ENCODE data around the gene FBXL5.
A peak's percentile ranks its signal among the peaks of the same experiment; 100 is the strongest.

Gene FBXL5

DNA sequence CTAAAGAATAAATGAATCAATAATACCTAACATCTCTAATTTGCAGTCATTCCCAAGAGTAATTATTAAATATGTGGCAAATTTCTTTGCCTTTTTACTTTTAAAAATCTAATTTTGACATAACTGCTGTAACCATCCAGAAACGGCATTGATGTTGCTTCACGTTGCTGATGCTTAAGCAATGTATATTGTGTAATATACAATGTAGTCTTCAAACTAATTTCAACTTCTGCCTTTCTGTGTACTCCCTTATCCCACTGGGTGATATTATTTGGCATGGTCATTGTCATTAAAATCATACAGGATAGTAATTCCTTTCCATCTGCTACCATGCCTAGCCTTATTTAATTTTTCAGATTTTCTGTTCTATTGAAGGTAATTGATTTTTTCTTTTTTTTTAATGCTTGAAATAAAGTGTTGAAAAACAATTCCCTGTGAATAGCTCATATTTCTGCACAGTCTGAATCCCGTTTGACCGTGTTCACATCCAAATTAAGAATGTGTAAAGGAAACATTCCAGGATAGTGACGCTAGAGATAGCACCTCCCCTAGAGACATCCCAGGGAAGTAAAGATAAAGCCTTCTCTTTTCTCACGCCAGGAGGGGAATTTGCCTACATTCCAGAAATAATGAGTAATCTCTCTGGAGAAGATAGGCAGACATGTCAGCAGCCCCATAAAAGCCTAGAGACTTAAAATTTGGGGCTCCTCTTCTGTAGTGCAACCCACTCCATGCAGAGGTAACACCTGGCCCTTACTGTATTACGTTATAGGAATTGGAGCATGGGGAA lies 35.1 kb upstream of the FBXL5 start:
- no peak overlapping the region for H3K4me3 ChIP-seq (ENCODE audit: low read depth in 1 of 2, low read length in 2 of 2)
- no peaks in the 10 kb centered on the region for H3K27me3 ChIP-seq (ENCODE audit: control insufficient read depth in 1 of 2, insufficient read depth in 2 of 2, low read length in 2 of 2)
- no peak overlapping the region for H3K9ac ChIP-seq (ENCODE audit: low read depth in 1 of 2, low read length in 2 of 2)
- no peak overlapping the region for H3K27ac ChIP-seq (ENCODE audit: low read depth, low read length)
- H3K4me1 ChIP-seq (ENCODE audit: control insufficient read depth in 1 of 2, insufficient read depth in 2 of 2, low read length in 2 of 2), result no peaks in the 10 kb centered on the region
- H3K9me3 ChIP-seq (ENCODE audit: control insufficient read depth in 1 of 2, low read length in 2 of 2), result no peaks in the 10 kb centered on the region
- peaks cover 7 to 17% of the 10 kb centered on the region in 2 donors for H3K36me3 ChIP-seq (ENCODE audit: control insufficient read depth in 1 of 2, insufficient read depth in 2 of 2, low read length in 2 of 2)

GRCh38 chr4:15689540-15689939 lies 34.4 kb upstream of the FBXL5 start:
- no peaks in the 10 kb centered on the region for H3K27me3 ChIP-seq (ENCODE audit: control insufficient read depth in 1 of 2, insufficient read depth in 2 of 2, low read length in 2 of 2)
- H3K36me3 ChIP-seq (ENCODE audit: control insufficient read depth in 1 of 2, insufficient read depth in 2 of 2, low read length in 2 of 2), result peaks cover 7 to 17% of the 10 kb centered on the region in 2 donors
- H3K4me3 ChIP-seq (ENCODE audit: low read depth in 1 of 2, low read length in 2 of 2), result no peak overlapping the region
- H3K4me1 ChIP-seq (ENCODE audit: control insufficient read depth in 1 of 2, insufficient read depth in 2 of 2, low read length in 2 of 2), result no peaks in the 10 kb centered on the region
- H3K9ac ChIP-seq (ENCODE audit: low read depth in 1 of 2, low read length in 2 of 2), result no peak overlapping the region
- H3K27ac ChIP-seq (ENCODE audit: low read depth, low read length), result no peak overlapping the region
- no peaks in the 10 kb centered on the region for H3K9me3 ChIP-seq (ENCODE audit: control insufficient read depth in 1 of 2, low read length in 2 of 2)

GRCh38 chr4:15688051-15688450 lies 32.9 kb upstream of the FBXL5 start:
- H3K27ac ChIP-seq (ENCODE audit: low read depth, low read length), result no peak overlapping the region
- H3K27me3 ChIP-seq (ENCODE audit: control insufficient read depth in 1 of 2, insufficient read depth in 2 of 2, low read length in 2 of 2), result no peaks in the 10 kb centered on the region
- H3K36me3 ChIP-seq (ENCODE audit: control insufficient read depth in 1 of 2, insufficient read depth in 2 of 2, low read length in 2 of 2), result peaks cover 7 to 17% of the 10 kb centered on the region in 2 donors
- H3K9ac ChIP-seq (ENCODE audit: low read depth in 1 of 2, low read length in 2 of 2), result no peak overlapping the region
- H3K4me3 ChIP-seq (ENCODE audit: low read depth in 1 of 2, low read length in 2 of 2), result no peak overlapping the region
- H3K9me3 ChIP-seq (ENCODE audit: control insufficient read depth in 1 of 2, low read length in 2 of 2), result no peaks in the 10 kb centered on the region
- peaks cover 1 to 9% of the 10 kb centered on the region in 2 donors for H3K4me1 ChIP-seq (ENCODE audit: control insufficient read depth in 1 of 2, insufficient read depth in 2 of 2, low read length in 2 of 2)

DNA sequence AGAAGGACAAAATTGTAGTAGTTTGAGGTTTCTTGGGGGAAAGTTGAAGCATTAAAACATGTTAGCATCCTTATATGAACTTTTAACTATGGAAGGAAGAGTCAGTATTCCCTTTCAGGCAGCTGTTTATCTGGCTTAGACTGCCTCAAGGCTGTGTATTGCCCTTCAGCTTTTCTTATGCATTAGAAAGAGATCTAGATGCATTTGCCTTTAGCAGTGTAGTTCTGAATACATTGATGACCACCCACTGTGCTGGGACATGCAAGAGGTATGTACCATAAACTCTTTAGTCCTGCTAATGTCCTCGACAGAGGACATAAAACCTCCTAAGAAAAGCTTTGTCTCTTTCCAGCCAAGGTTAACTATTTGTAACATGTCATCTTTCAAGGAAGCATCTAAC lies 29.3 kb upstream of the FBXL5 start:
- Histone ChIP-seq H3K36me3 (ENCODE audit: control insufficient read depth in 1 of 2, insufficient read depth in 2 of 2, low read length in 2 of 2) (peaks cover 7 to 17% of the 10 kb centered on the region in 2 donors), H3K9me3 (ENCODE audit: control insufficient read depth in 1 of 2, low read length in 2 of 2) (no peaks in the 10 kb centered on the region), H3K27me3 (ENCODE audit: control insufficient read depth in 1 of 2, insufficient read depth in 2 of 2, low read length in 2 of 2) (no peaks in the 10 kb centered on the region), H3K9ac (ENCODE audit: low read depth in 1 of 2, low read length in 2 of 2) (no peak overlapping the region), H3K4me1 (ENCODE audit: control insufficient read depth in 1 of 2, insufficient read depth in 2 of 2, low read length in 2 of 2) (peaks cover 8 to 24% of the 10 kb centered on the region in 2 donors), H3K4me3 (ENCODE audit: low read depth in 1 of 2, low read length in 2 of 2) (no peak overlapping the region), H3K27ac (ENCODE audit: low read depth, low read length) (no peak overlapping the region)

DNA sequence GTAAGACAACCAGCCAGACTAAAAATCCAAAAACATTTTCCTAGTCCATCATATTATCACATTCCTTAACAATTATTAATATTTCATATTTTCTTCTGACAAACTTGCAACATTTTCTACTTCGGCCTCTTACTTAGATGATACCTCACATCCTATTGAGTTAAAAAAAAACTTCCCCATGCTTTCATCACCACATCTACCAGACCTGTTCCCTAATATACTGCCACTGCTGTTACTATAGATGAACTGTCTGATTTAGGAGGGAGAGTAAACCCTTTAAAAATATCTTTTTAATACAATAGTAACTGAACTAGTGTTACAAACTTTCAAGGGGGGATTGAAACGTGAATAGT lies 28.0 kb upstream of the FBXL5 start:
- Histone ChIP-seq H3K9me3 (ENCODE audit: control insufficient read depth in 1 of 2, low read length in 2 of 2) (no peaks in the 10 kb centered on the region), H3K4me1 (ENCODE audit: control insufficient read depth in 1 of 2, insufficient read depth in 2 of 2, low read length in 2 of 2) (peaks cover 8 to 28% of the 10 kb centered on the region in 2 donors), H3K27me3 (ENCODE audit: control insufficient read depth in 1 of 2, insufficient read depth in 2 of 2, low read length in 2 of 2) (no peaks in the 10 kb centered on the region), H3K36me3 (ENCODE audit: control insufficient read depth in 1 of 2, insufficient read depth in 2 of 2, low read length in 2 of 2) (peaks cover 7 to 14% of the 10 kb centered on the region in 2 donors), H3K9ac (ENCODE audit: low read depth in 1 of 2, low read length in 2 of 2) (peak overlapping the region in 1 of 2 donors; percentile 98), H3K27ac (ENCODE audit: low read depth, low read length) (no peak overlapping the region), H3K4me3 (ENCODE audit: low read depth in 1 of 2, low read length in 2 of 2) (peak overlapping the region; percentile 83 to 94)

DNA sequence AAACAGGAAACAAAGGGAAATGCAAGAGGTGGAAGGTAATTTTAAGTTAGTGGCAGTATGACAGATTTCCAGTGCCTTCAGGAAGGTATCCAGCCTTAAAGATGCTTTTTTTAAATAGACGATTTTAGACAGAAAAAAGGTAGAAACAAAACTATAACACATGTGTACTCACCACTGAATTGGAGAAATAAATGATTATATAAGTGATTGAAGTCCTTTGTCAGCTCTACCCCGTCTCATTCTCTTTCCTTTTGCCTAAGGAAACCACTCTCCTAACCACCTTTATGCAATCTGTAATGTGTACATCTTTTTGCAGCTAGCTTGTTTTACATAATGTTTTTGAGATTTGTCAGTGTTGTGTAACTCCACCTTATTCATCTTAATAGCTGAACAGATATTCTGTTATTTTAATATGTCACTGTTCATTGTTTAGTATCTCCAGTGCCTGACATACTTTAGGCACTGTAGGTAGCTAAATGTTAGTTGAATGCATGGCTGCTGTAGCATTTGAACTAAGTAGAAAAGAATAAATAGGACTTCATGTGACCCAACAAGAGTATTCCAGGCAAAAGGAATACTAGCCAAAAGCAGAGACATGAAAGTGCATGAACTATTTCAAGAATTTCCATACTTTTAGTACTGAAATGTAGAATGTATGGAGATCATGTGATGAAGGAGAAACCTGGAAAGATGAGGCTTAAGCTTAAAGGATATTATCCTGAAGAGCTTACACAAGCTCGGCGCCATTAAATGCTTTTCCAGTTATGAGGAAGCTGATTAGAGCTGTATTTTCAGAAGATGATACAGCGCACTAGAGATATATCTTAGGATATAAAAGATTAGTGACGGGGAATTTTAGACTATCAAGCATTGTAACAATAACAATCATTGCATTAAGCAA lies 27.3 kb upstream of the FBXL5 start:
- peak overlapping the region; percentile 83 to 94 for H3K4me3 ChIP-seq (ENCODE audit: low read depth in 1 of 2, low read length in 2 of 2)
- H3K9me3 ChIP-seq (ENCODE audit: control insufficient read depth in 1 of 2, low read length in 2 of 2), result no peaks in the 10 kb centered on the region
- peak overlapping the region; percentile 90 for H3K27ac ChIP-seq (ENCODE audit: low read depth, low read length)
- H3K4me1 ChIP-seq (ENCODE audit: control insufficient read depth in 1 of 2, insufficient read depth in 2 of 2, low read length in 2 of 2), result peaks cover 9 to 32% of the 10 kb centered on the region in 2 donors
- H3K27me3 ChIP-seq (ENCODE audit: control insufficient read depth in 1 of 2, insufficient read depth in 2 of 2, low read length in 2 of 2), result no peaks in the 10 kb centered on the region
- peaks cover 6 to 14% of the 10 kb centered on the region in 2 donors for H3K36me3 ChIP-seq (ENCODE audit: control insufficient read depth in 1 of 2, insufficient read depth in 2 of 2, low read length in 2 of 2)
- peak overlapping the region; percentile 80 to 98 for H3K9ac ChIP-seq (ENCODE audit: low read depth in 1 of 2, low read length in 2 of 2)

DNA sequence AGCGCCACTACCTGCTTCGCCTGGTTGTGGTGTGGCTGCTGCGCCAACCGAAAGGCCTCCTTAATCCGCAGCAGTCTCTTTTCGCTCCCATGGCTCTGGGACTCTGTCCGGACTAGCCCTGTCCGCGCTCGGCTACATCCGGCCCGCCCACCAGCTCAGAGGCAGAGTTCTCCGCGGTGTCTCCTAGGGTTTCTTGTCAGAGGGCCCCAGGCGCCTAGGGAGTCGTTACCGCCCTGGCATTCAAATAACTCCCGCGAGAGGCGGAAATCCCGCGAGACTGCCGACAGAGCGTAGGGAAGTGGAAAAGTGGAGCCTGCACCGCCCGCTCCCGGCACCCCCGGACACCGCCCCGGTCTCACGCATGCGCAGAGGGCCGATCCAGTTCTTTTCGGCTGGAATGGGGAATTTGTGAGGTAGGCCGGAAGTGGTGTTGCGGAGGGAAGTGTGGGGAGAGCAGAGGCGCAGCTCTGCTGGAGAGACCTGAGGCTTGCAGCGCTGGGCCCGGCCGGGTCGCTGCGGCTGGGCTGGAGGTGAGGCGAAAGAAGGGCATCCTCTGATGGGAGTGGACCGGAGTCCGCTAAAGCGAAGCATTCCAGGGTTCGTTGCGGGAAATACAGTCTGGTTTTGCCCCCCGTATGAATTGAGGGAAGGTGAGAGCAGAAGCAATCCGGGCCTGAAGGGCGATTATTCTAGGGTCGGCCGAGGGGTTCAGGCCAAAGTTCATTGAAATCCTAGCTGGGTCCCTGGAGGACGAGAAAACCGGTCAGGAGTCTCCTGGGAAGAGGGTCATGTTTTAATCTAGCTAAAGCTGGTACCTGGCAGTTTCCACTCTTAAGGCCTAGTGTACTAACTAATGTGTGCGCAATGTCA lies 26.4 kb upstream of the FBXL5 start, which contains the start of gene FAM200B:
Gene FAM200B (plus strand): TSS at position 456 of the 870 bp plus-strand sequence. CDS start 5,151 bp downstream, outside the sequence.
- peak within 1 kb of the TSS; percentile 83 to 94 for H3K4me3 ChIP-seq (ENCODE audit: low read depth in 1 of 2, low read length in 2 of 2)

DNA sequence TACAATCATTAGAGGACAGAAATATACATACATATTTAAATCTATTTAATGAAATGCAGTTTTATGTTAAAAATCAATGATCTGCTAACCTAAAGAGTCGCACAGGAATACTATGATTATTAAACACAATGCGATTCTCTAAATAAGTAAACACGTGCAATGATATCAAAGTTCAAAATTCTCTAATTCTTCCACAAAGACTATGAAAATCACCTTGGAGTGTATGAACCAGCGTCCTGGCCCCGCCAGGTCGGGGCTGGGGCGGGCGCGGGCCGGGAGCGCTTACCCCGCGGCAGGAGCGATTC lies 25.9 kb upstream of the FBXL5 start:
- H3K9ac ChIP-seq (ENCODE audit: low read depth in 1 of 2, low read length in 2 of 2), result peak overlapping the region; percentile 32 to 80
- H3K4me1 ChIP-seq (ENCODE audit: control insufficient read depth in 1 of 2, insufficient read depth in 2 of 2, low read length in 2 of 2), result peaks cover 15 to 39% of the 10 kb centered on the region in 2 donors

More for the DNA sequence above, 26.4 kb upstream of the FBXL5 start, which contains the start of gene FAM200B:
- H3K27me3 ChIP-seq (ENCODE audit: control insufficient read depth in 1 of 2, insufficient read depth in 2 of 2, low read length in 2 of 2), result no peaks in the 10 kb centered on the region
- H3K9me3 ChIP-seq (ENCODE audit: control insufficient read depth in 1 of 2, low read length in 2 of 2), result no peaks in the 10 kb centered on the region
- peaks cover 0 to 8% of the 10 kb centered on the region in 2 donors for H3K36me3 ChIP-seq (ENCODE audit: control insufficient read depth in 1 of 2, insufficient read depth in 2 of 2, low read length in 2 of 2)
- H3K27ac ChIP-seq (ENCODE audit: low read depth, low read length), result peak within 1 kb of the TSS; percentile 90
- H3K9ac ChIP-seq (ENCODE audit: low read depth in 1 of 2, low read length in 2 of 2), result peak within 1 kb of the TSS; percentile 80 to 98
- H3K4me1 ChIP-seq (ENCODE audit: control insufficient read depth in 1 of 2, insufficient read depth in 2 of 2, low read length in 2 of 2), result peaks cover 15 to 39% of the 10 kb centered on the region in 2 donors

DNA sequence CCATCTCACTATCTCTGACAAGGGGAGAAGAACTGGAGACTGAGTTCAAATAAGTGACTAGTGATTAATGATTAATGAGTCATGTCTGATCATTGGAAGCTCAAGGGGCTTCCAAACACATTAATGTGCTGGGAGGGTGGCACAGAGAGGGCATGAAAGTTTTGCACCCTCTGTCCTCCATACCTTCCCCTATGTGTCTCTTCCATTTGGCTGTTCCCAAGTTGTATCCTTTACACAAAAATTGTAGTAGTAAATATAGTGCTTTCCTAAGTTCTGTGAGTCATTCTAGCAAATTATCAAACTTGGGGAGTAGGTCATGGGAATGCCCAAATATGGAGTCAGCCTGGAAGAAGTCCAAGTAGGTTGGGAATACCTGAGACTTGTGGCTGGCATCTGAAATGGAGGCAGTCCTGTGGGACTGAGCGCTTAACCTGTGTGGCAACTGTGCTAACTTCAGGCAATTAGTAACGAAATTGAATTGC lies 22.4 kb upstream of the FBXL5 start:
- no peaks in the 10 kb centered on the region for H3K27me3 ChIP-seq (ENCODE audit: control insufficient read depth in 1 of 2, insufficient read depth in 2 of 2, low read length in 2 of 2)
- peaks cover 9 to 27% of the 10 kb centered on the region in 2 donors for H3K4me1 ChIP-seq (ENCODE audit: control insufficient read depth in 1 of 2, insufficient read depth in 2 of 2, low read length in 2 of 2)
- H3K9ac ChIP-seq (ENCODE audit: low read depth in 1 of 2, low read length in 2 of 2), result no peak overlapping the region
- no peak overlapping the region for H3K27ac ChIP-seq (ENCODE audit: low read depth, low read length)
- H3K4me3 ChIP-seq (ENCODE audit: low read depth in 1 of 2, low read length in 2 of 2), result no peak overlapping the region
- H3K9me3 ChIP-seq (ENCODE audit: control insufficient read depth in 1 of 2, low read length in 2 of 2), result no peaks in the 10 kb centered on the region
- no peaks in the 10 kb centered on the region for H3K36me3 ChIP-seq (ENCODE audit: control insufficient read depth in 1 of 2, insufficient read depth in 2 of 2, low read length in 2 of 2)

More for the DNA sequence above, 25.9 kb upstream of the FBXL5 start:
- Histone ChIP-seq H3K4me3 (ENCODE audit: low read depth in 1 of 2, low read length in 2 of 2) (peak overlapping the region; percentile 83 to 94), H3K27me3 (ENCODE audit: control insufficient read depth in 1 of 2, insufficient read depth in 2 of 2, low read length in 2 of 2) (no peaks in the 10 kb centered on the region), H3K36me3 (ENCODE audit: control insufficient read depth in 1 of 2, insufficient read depth in 2 of 2, low read length in 2 of 2) (peaks cover 0 to 2% of the 10 kb centered on the region in 2 donors), H3K9me3 (ENCODE audit: control insufficient read depth in 1 of 2, low read length in 2 of 2) (no peaks in the 10 kb centered on the region), H3K27ac (ENCODE audit: low read depth, low read length) (peak overlapping the region; percentile 66)
